Hematopoietic multipotent progenitor cell (in vitro differentiated cells): Measurements from ENCODE around the gene CELSR3. TPM values are rescaled to one million over a fixed set of nuclear protein-coding genes. Genes with fewer than 3 reads are reported as not detected.

Experiments used
- small RNA-seq: library from RNA; depleted of rRNA; stranded (forward); fragments of <200 nt; gene quantifications from one replicate; pipeline ENCODE3, GENCODE V24; 2012
- total RNA-seq: library from RNA; depleted of rRNA; stranded (reverse); fragments of >200 nt; gene quantifications from one replicate; pipeline ENCODE4 v1.2.3, GENCODE V29; 2012

The CELSR3 gene
- total RNA-seq, 1 donor: 3.2 TPM

Small RNAs within 50 kb of the gene (small RNA-seq; reads per million reads assigned to genes)
- gene AC141002.1: not detected

Other genes with a start within 250 kb of the CELSR3 start
- 20.7 TPM for gene PLXNB1, start 232.8 kb downstream of the CELSR3 start, total RNA-seq
- gene CCDC51, start 222.8 kb downstream of the CELSR3 start, total RNA-seq: 15.6 TPM
- 25.0 TPM for gene TMA7, start 222.6 kb downstream of the CELSR3 start, total RNA-seq
- gene ATRIP, start 216.1 kb downstream of the CELSR3 start, total RNA-seq: 12.9 TPM
- gene SHISA5, start 158.7 kb downstream of the CELSR3 start, total RNA-seq: 232 TPM
- gene PFKFB4, start 106.1 kb downstream of the CELSR3 start, total RNA-seq: 10.8 TPM
- gene UCN2, start 99.1 kb downstream of the CELSR3 start, total RNA-seq: under 0.01 TPM
- 0.27 TPM for gene COL7A1, start 67.6 kb downstream of the CELSR3 start, total RNA-seq
- 397 TPM for gene UQCRC1, start 53.2 kb downstream of the CELSR3 start, total RNA-seq
- gene TMEM89, start 41.1 kb downstream of the CELSR3 start, total RNA-seq: not detected
- 20.2 TPM for gene SLC26A6, start 27.4 kb downstream of the CELSR3 start, total RNA-seq
- gene NCKIPSD, start 23.0 kb upstream of the CELSR3 start, total RNA-seq: 22.1 TPM
- gene IP6K2, start 54.3 kb upstream of the CELSR3 start, total RNA-seq: 165 TPM
- gene PRKAR2A, start 185.0 kb upstream of the CELSR3 start, total RNA-seq: 20.5 TPM
- 25.6 TPM for gene SLC25A20, start 236.0 kb upstream of the CELSR3 start, total RNA-seq